Spleen (tissue), 11 donors: ENCODE measurements around the gene VIPAS39. TPM values are rescaled to one million over a fixed set of nuclear protein-coding genes. Genes with fewer than 3 reads are reported as not detected.

ENCODE experiments used
- DNase-seq: peaks from one replicate; pipeline ENCODE4 v3.0.0-alpha.2; 2020
- H3K27ac ChIP-seq, 8 donors: fragments of 200-600 bp; sonication (generic) in 7 of 8; 1 replicate in 4 of 8; 2 replicates in 4 of 8; pipeline versions ENCODE4 v1.5.0 to v1.8.0; 2016 to 2021; ENCODE audit warnings: inconsistent platforms in 4 of 8, mild to moderate bottlenecking in 4 of 8, moderate library complexity in 1 of 8
- H3K27me3 ChIP-seq, 7 donors: fragments of 200-600 bp; sonication (generic) in 6 of 7; replicated peaks in 1 of 7; 1 replicate in 4 of 7; 2 replicates in 3 of 7; pipeline versions ENCODE4 v1.5.0 to v1.8.0; 2016 to 2021; ENCODE audit warnings: inconsistent platforms in 3 of 7, mild to moderate bottlenecking in 1 of 7
- H3K36me3 ChIP-seq, 6 donors: fragments of 200-600 bp; sonication (generic) in 5 of 6; 1 replicate in 4 of 6; 2 replicates in 2 of 6; pipeline versions ENCODE4 v1.5.0 to v1.8.0; 2016 to 2021; ENCODE audit warnings: inconsistent platforms in 2 of 6
- H3K4me1 ChIP-seq, 6 donors: fragments of 200-600 bp; sonication (generic) in 5 of 6; 1 replicate in 3 of 6; 2 replicates in 3 of 6; pipeline versions ENCODE4 v1.5.0 to v1.8.0; 2016 to 2021; ENCODE audit warnings: inconsistent platforms in 3 of 6
- H3K4me3 ChIP-seq, 8 donors: fragments of 200-600 bp; sonication (generic) in 7 of 8; 1 replicate in 4 of 8; 2 replicates in 4 of 8; pipeline versions ENCODE4 v1.5.0 to v1.8.0; 2016 to 2021; ENCODE audit warnings: inconsistent platforms in 4 of 8, mild to moderate bottlenecking in 4 of 8, moderate library complexity in 2 of 8
- H3K9me3 ChIP-seq, 8 donors: fragments of 200-600 bp; sonication (generic) in 7 of 8; 1 replicate in 4 of 8; 2 replicates in 4 of 8; pipeline versions ENCODE4 v1.5.0 to v1.8.0; 2016 to 2021; ENCODE audit warnings: inconsistent platforms in 4 of 8
- CTCF ChIP-seq, 11 experiments: fragments of 200-600 bp in 7 of 11; fragments of 450-650 bp in 4 of 11; sonication (generic) in 4 of 11; IDR thresholded peaks in 8 of 11; conservative IDR thresholded peaks in 3 of 11; 1 replicate in 7 of 11; 2 replicates in 4 of 11; pipeline versions ENCODE4 v1.4.0 to v1.8.0; 2016 to 2021; ENCODE audit warnings: antibody characterized with exemption in 11 of 11, inconsistent platforms in 4 of 11, mild to moderate bottlenecking in 1 of 11
- POLR2A ChIP-seq, 3 donors: fragments of 450-650 bp; IDR thresholded peaks; one replicate each; pipeline ENCODE4 v1.5.1; 2017; ENCODE audit warnings: antibody characterized with exemption in 3 of 3, mild to moderate bottlenecking in 1 of 3
- POLR2AphosphoS5 ChIP-seq, 3 donors: sonication (generic); formaldehyde crosslinking; IDR thresholded peaks; one replicate each; pipeline ENCODE4 v1.5.1; 2017; ENCODE audit warnings: antibody characterized with exemption in 3 of 3
- WGBS, 5 donors: extraction: QIAGEN DNeasy Blood & Tissue Kit in 3 of 5; methylation state at CpG; one replicate each; pipeline versions ENCODE4 v1.1.5 to v1.1.7; 2013 to 2018; 5-methylcytosine and 5-hydroxymethylcytosine counted together
- intact Hi-C: fragments of 100-400 bp; cut with DNase I; formaldehyde crosslinking; loops from one replicate; pipeline ENCODE4 v1.15.0; 2023; ENCODE audit warnings: low total_unique reads
- polyA plus RNA-seq, 3 donors: library from polyadenylated mRNA; stranded (reverse); fragments of 200-250 nt; gene quantifications; one replicate each; pipeline ENCODE4 v1.2.1, GENCODE V29; 2013
- total RNA-seq, 7 donors: library from RNA; depleted of rRNA in 3 of 7; stranded (reverse); fragments of >200 nt in 3 of 7; fragmentation: NEBNext Ultra II Directional in 4 of 7; extraction: Animal tissue kit (Norgen Biotek cat#: 25700) in 4 of 7; gene quantifications; one replicate each; pipeline versions ENCODE4 v1.1.0 to v1.2.1, GENCODE V29; 2016 to 2021
- donor health status: healthy with polysubstance abuse.
- donor health status: DM: no; HTN: no; CAD: no; lungs with moderate emphysema.
- donor health status: DM: no; HTN: no; CAD: no.
- donor health status: Bipolar disorder and iron deficiency.
- donor health status: healthy.
- donor health status: DM: no; HTN: no; CAD: no.
- donor health status: DM: yes; HTN: yes; CAD: no.

The VIPAS39 gene
- total and polyA plus RNA-seq, 10 donors, result 9.8 to 24.3 (median 17.1) TPM

DNA sequence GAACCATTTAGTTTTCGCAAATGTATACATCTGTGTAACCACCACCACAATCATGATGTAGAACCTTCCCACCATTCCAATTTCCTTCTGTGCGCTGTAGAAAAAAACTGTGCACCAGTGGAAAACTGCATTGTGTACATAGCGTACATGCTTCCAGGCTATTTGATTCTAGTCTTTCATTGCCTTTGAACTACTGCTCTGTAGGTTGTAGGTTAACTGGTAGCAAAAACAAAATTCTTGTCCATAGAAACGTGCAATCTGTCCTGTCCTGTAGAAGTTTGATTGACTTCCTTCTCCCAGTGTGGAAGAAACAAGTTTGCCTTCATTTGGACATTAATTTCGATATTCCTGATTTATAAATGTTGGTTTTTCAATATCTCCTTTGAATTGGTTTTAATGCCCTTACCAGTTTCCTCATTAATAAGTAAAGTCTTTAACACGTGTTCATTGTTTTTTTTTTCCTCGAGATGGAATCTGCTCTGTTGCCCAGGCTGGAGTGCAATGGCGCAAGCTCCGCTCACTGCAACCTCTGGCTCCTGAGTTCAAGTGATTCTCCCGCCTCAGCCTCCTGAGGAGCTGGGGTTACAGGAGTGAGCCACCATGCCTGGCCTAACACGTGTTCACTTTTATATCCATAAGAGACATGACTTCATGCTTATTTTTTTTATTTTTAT lies 44.8 kb upstream of the VIPAS39 start:
- peaks cover 4 to 38% (median 26%) of the 10 kb centered on the region in 7 donors for H3K27me3 ChIP-seq
- H3K27ac ChIP-seq, result no peak overlapping the region
- peaks cover 6 to 22% (median 19%) of the 10 kb centered on the region in 6 donors for H3K4me1 ChIP-seq
- no peak overlapping the region for H3K4me3 ChIP-seq
- peaks cover 0 to 15% (median 12%) of the 10 kb centered on the region in 8 donors for H3K9me3 ChIP-seq
- WGBS, 5 donors, result 75 to 87% (median 80%) methylated on average over 11 of the region's 11 CpGs
- intact Hi-C loops, result no loop called here
- H3K36me3 ChIP-seq, result peaks cover 0 to 24% (median 11%) of the 10 kb centered on the region in 6 donors
- no peak for TF ChIP-seq POLR2AphosphoS5 (IDR thresholded peaks at IDR 0.05)
- TF ChIP-seq CTCF (IDR thresholded peaks at IDR 0.05 in 8 of 11, conservative IDR thresholded peaks at IDR 0.05 in 3 of 11), result no peak
- TF ChIP-seq POLR2A (IDR thresholded peaks at IDR 0.05), result no peak
- DNase-seq, result no peak

GRCh38 chr14:77498984-77499527 lies 41.7 kb upstream of the VIPAS39 start:
- no peak overlapping the region for H3K27ac ChIP-seq
- DNase-seq, result no peak
- intact Hi-C loops, result no loop called here
- H3K4me3 ChIP-seq, result peak overlapping the region; percentile 43 to 74 (median 60)
- H3K4me1 ChIP-seq, result peaks cover 6 to 22% (median 19%) of the 10 kb centered on the region in 6 donors
- H3K36me3 ChIP-seq, result no peaks in the 10 kb centered on the region
- TF ChIP-seq CTCF (IDR thresholded peaks at IDR 0.05 in 8 of 11, conservative IDR thresholded peaks at IDR 0.05 in 3 of 11) (no peak), POLR2A (IDR thresholded peaks at IDR 0.05) (no peak), POLR2AphosphoS5 (IDR thresholded peaks at IDR 0.05) (no peak)
- H3K27me3 ChIP-seq, result peaks cover 4 to 56% (median 26%) of the 10 kb centered on the region in 7 donors
- H3K9me3 ChIP-seq, result peaks cover 0 to 11% (median 10%) of the 10 kb centered on the region in 8 donors
- 0 to 7% (median 3%) methylated on average over 24 to 53 of the region's 53 CpGs for WGBS, 5 donors

GRCh38 chr14:77498120-77498979 lies 40.9 kb upstream of the VIPAS39 start, which contains the start of gene ISM2:
Gene ISM2 (minus strand): TSS chr14:77498816. CDS start chr14:77498793, 23 bp downstream.
- Histone ChIP-seq H3K27ac (no peak within 1 kb of the TSS), H3K27me3 (peaks cover 4 to 56% (median 26%) of the 10 kb centered on the region in 7 donors), H3K9me3 (peaks cover 0 to 4% (median 3%) of the 10 kb centered on the region in 8 donors), H3K4me1 (peaks cover 6 to 22% (median 19%) of the 10 kb centered on the region in 6 donors), H3K36me3 (no peaks in the 10 kb centered on the region), H3K4me3 (peak within 1 kb of the TSS; percentile 43 to 74 (median 60))
- peak; percentile 85 for DNase-seq
- WGBS, 5 donors, result 2 to 6% (median 3%) methylated on average over 12 to 104 of the region's 104 CpGs
- intact Hi-C loops, result no loop called here
- TF ChIP-seq POLR2AphosphoS5 (IDR thresholded peaks at IDR 0.05) (peak in 2 of 3 donors; percentile 24 to 29), CTCF (IDR thresholded peaks at IDR 0.05 in 8 of 11, conservative IDR thresholded peaks at IDR 0.05 in 3 of 11) (no peak)
